ENCODE results near the gene TMEM170A.

DNA sequence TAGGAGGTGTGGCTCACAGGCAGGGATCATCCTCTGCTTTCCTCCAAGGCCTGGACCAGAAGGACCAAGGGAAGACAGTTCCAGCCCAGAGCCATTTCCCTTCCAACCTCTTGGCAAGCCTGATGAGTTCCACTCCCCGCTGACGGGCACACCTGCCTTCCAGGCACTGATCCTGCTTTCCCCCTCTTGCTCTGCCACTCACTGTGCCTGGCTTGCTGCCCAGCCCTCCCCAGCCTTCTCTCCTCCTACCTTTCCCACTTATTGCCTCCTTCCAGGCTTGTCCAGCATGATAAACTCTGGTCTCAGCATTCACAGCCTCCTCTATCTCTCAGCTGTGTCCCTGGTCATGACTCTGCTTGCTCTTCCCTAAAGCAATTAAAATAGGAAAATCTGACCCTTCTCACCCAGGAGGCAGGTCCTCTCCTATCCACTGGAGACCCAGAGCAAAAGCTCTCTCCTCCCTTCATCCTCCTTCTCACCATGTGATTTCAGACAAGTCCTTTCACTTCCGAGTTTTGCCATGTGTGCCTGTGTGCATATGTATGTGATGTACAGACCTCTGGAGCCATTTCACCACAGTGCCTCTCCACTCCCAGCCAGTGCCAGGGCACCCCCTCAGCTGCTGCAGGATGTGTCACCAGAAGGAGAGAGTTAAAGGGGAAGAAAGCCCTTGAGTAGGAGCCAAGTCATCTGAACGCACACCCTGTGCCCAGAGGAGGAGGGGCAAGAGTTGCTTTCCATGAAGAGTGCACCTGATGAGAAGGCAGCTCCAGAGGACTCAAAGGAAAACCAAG lies 13.4 kb upstream of the TMEM170A start:
- no peak for TF ChIP-seq EZH2 (IDR thresholded peaks at IDR 0.05; ENCODE audit: insufficient read depth, low read length)
- TF ChIP-seq, protein P1, sequence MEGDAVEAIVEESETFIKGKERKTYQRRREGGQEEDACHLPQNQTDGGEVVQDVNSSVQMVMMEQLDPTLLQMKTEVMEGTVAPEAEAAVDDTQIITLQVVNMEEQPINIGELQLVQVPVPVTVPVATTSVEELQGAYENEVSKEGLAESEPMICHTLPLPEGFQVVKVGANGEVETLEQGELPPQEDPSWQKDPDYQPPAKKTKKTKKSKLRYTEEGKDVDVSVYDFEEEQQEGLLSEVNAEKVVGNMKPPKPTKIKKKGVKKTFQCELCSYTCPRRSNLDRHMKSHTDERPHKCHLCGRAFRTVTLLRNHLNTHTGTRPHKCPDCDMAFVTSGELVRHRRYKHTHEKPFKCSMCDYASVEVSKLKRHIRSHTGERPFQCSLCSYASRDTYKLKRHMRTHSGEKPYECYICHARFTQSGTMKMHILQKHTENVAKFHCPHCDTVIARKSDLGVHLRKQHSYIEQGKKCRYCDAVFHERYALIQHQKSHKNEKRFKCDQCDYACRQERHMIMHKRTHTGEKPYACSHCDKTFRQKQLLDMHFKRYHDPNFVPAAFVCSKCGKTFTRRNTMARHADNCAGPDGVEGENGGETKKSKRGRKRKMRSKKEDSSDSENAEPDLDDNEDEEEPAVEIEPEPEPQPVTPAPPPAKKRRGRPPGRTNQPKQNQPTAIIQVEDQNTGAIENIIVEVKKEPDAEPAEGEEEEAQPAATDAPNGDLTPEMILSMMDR (IDR thresholded peaks at IDR 0.05; ENCODE audit: insufficient read depth, low read depth, low read length) = no peak
